K562 (cell line): ENCODE measurements around the gene DUSP28. TPM values are rescaled to one million over a fixed set of nuclear protein-coding genes. Genes with fewer than 3 reads are reported as not detected.

Source experiments
- CBX8 ChIP-seq: fragments of 200-600 bp; sonication (generic); IDR thresholded peaks from 2 replicates; pipeline ENCODE4 v1.6.1; 2012; ENCODE audit warnings: borderline replicate concordance, mixed run types, low read depth, mild to moderate bottlenecking, moderate library complexity, mixed read lengths, low read length, control low read depth, inconsistent platforms; ENCODE audit not compliant: poor library complexity, severe bottlenecking; ENCODE audit errors: extremely low read depth
- ETV1 ChIP-seq: fragments of 450-650 bp; conservative IDR thresholded peaks from 2 replicates; pipeline ENCODE4 v1.6.1; 2016; ENCODE audit warnings: missing genetic modification characterization, control low read depth, low read depth, missing compliant biosample characterization
- MBD1 ChIP-seq: fragments of 250-450 bp; sonication (Bioruptor Pico); IDR thresholded peaks from 2 replicates; pipeline ENCODE4 v1.8.0; 2022; ENCODE audit warnings: inconsistent platforms
- NR3C1 ChIP-seq: sonication (generic); formaldehyde crosslinking; IDR thresholded peaks from 2 replicates; pipeline ENCODE4 v1.8.1; 2022; ENCODE audit warnings: missing genetic modification reagents
- PTBP1 ChIP-seq: fragments of 200-400 bp; formaldehyde crosslinking; IDR thresholded peaks from 2 replicates; pipeline ENCODE4 v1.6.1; 2017; ENCODE audit warnings: low read depth, low read length
- SMARCC2 ChIP-seq: fragments of 450-650 bp; IDR thresholded peaks from 2 replicates; pipeline ENCODE4 v1.6.1; 2017; ENCODE audit warnings: antibody characterized with exemption, moderate library complexity, mild to moderate bottlenecking, low read depth
- TBP ChIP-seq: optimal IDR thresholded peaks from 2 replicates; pipeline ENCODE3; 2011; ENCODE audit warnings: low read depth, low read length, improper control_type of control experiment
- TCF15 ChIP-seq: fragments of 250-450 bp; sonication (Bioruptor Pico); IDR thresholded peaks from 2 replicates; pipeline ENCODE4 v1.8.0; 2022; ENCODE audit warnings: moderate library complexity, mild to moderate bottlenecking, inconsistent platforms
- TCF7 ChIP-seq: sonication (generic); IDR thresholded peaks from 2 replicates; pipeline ENCODE4 v1.6.1; 2016; ENCODE audit warnings: antibody characterized with exemption, borderline replicate concordance
- WHSC1 ChIP-seq: IDR thresholded peaks from one replicate; pipeline ENCODE4 v1.6.1; 2012; ENCODE audit warnings: low read length, control low read depth, inconsistent platforms
- ZNF165 ChIP-seq: fragments of 250-450 bp; sonication (Bioruptor Pico); IDR thresholded peaks from 2 replicates; pipeline ENCODE4 v1.4.0; 2020; ENCODE audit warnings: borderline replicate concordance
- ZNF282 ChIP-seq: sonication (generic); formaldehyde crosslinking; IDR thresholded peaks from 2 replicates; pipeline ENCODE4 v1.8.1; 2023; ENCODE audit warnings: missing genetic modification reagents
- ZNF347 ChIP-seq: fragments of 450-650 bp; formaldehyde crosslinking; IDR thresholded peaks from 2 replicates; pipeline ENCODE4 v1.4.0; 2020; ENCODE audit warnings: low read depth, mild to moderate bottlenecking, moderate library complexity
- ZNF507 ChIP-seq: conservative IDR thresholded peaks from 2 replicates; pipeline ENCODE4 v1.6.1; 2017; ENCODE audit warnings: missing genetic modification characterization, missing compliant biosample characterization
- ZNF695 ChIP-seq: fragments of 450-650 bp; formaldehyde crosslinking; IDR thresholded peaks from 2 replicates; pipeline ENCODE4 v1.4.0; 2020; ENCODE audit warnings: mild to moderate bottlenecking, moderate library complexity
- ZNF707 ChIP-seq: fragments of 250-450 bp; sonication (Bioruptor Pico); conservative IDR thresholded peaks from 2 replicates; pipeline ENCODE4 v1.8.0; 2022; ENCODE audit warnings: inconsistent platforms, mild to moderate bottlenecking, moderate library complexity
- ZNF75A ChIP-seq: fragments of 450-650 bp; formaldehyde crosslinking; IDR thresholded peaks from 2 replicates; pipeline ENCODE4 v1.4.0; 2020; ENCODE audit warnings: mild to moderate bottlenecking
- ZNF778 ChIP-seq: fragments of 450-650 bp; formaldehyde crosslinking; IDR thresholded peaks from 2 replicates; pipeline ENCODE4 v1.4.0; 2020; ENCODE audit warnings: mild to moderate bottlenecking, moderate library complexity
- polyA plus RNA-seq, 8 experiments: library from polyadenylated mRNA; depleted of rRNA in 4 of 8; stranded (reverse) in 5 of 8; unstranded in 3 of 8; fragments of >200 nt; fragmentation: Nextera tagmentation in 2 of 8; fragmentation: Illumina TruSeq in 1 of 8; extraction: Ambion mirVana in 2 of 8; extraction: Trizol in 1 of 8; gene quantifications; 2 replicates each; pipeline versions ENCODE4 v1.2.1 to v1.2.3, GENCODE V29; 2011 to 2014; ENCODE audit warnings: inconsistent platforms in 1 of 8, missing spikeins in 1 of 8
- total RNA-seq, 7 experiments: library from RNA; depleted of rRNA in 6 of 7; stranded (reverse); fragments of >200 nt in 6 of 7; fragmentation: Illumina TruSeq in 2 of 7; extraction: Trizol in 2 of 7; gene quantifications; 2 replicates each; pipeline versions ENCODE4 v1.2.1 to v1.2.3, GENCODE V29; 2011 to 2021; ENCODE audit warnings: low replicate concordance in 1 of 7
- TF ChIP-seq, protein P1 (sequence below): fragments of 200-800 bp; sonication (Bioruptor generic); IDR thresholded peaks from 2 replicates; pipeline ENCODE4 v1.6.1; 2016; ENCODE audit warnings: missing genetic modification characterization, missing compliant biosample characterization
- TF ChIP-seq, protein P2 (sequence below): sonication (generic); formaldehyde crosslinking; IDR thresholded peaks from 2 replicates; pipeline ENCODE4 v1.4.0; 2020; ENCODE audit warnings: mild to moderate bottlenecking, missing genetic modification reagents

Gene DUSP28
- total and polyA plus RNA-seq, 9 of the 15 experiments (the other 6 are each of a cell fraction or from before 2014, with no cell fraction given) = 2.8 to 8.1 (median 4.2) TPM

DNA sequence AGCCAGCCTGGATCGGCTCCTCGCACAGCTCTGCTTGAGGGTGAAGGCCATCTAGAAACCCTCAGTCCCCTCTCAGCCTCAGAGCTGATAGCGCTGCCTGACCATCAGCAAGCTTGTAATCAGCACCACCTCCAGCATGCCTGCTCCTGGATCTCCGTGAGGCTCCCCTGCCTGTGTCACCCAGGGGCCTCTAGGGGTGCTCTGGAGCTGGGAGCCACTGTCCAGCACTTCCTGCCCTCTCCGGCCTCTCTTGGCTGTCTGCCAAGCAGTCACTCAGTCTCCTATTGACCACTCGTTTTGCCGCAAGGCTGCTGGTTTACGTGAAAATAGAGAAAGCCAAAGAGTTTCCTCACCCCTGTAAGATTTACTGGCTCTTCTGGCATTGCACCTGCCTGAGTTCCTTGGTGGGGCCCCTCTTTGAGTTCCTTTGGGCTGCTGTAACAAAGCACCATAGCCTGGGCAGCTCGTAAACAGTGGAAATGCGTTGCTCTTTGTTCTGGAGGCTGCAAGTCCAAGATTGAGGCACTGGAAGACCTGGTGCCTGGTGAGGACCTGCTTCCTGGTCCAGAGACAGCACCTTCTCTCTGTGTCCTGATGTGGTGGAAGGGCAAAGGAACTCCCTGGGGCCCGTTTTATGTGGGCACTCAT is 44.3 kb downstream of the DUSP28 start (continued):
- TF ChIP-seq PTBP1 (no peak), NR3C1 (no peak), TBP (no peak), CBX8 (no peak), ZNF778 (CRISPR knock-in tag) (no peak), WHSC1 (no peak), ZNF347 (CRISPR knock-in tag) (no peak), ZNF165 (CRISPR knock-in tag) (no peak), ZNF695 (CRISPR knock-in tag) (no peak), ZNF282 (no peak), SMARCC2 (no peak), TCF15 (CRISPR knock-in tag) (no peak), ZNF707 (CRISPR knock-in tag) (no peak), MBD1 (no peak), TCF7 (no peak), ZNF507 (no peak), ZNF75A (no peak), ETV1 (tag) (peak; percentile 89)
- TF ChIP-seq, protein P1, sequence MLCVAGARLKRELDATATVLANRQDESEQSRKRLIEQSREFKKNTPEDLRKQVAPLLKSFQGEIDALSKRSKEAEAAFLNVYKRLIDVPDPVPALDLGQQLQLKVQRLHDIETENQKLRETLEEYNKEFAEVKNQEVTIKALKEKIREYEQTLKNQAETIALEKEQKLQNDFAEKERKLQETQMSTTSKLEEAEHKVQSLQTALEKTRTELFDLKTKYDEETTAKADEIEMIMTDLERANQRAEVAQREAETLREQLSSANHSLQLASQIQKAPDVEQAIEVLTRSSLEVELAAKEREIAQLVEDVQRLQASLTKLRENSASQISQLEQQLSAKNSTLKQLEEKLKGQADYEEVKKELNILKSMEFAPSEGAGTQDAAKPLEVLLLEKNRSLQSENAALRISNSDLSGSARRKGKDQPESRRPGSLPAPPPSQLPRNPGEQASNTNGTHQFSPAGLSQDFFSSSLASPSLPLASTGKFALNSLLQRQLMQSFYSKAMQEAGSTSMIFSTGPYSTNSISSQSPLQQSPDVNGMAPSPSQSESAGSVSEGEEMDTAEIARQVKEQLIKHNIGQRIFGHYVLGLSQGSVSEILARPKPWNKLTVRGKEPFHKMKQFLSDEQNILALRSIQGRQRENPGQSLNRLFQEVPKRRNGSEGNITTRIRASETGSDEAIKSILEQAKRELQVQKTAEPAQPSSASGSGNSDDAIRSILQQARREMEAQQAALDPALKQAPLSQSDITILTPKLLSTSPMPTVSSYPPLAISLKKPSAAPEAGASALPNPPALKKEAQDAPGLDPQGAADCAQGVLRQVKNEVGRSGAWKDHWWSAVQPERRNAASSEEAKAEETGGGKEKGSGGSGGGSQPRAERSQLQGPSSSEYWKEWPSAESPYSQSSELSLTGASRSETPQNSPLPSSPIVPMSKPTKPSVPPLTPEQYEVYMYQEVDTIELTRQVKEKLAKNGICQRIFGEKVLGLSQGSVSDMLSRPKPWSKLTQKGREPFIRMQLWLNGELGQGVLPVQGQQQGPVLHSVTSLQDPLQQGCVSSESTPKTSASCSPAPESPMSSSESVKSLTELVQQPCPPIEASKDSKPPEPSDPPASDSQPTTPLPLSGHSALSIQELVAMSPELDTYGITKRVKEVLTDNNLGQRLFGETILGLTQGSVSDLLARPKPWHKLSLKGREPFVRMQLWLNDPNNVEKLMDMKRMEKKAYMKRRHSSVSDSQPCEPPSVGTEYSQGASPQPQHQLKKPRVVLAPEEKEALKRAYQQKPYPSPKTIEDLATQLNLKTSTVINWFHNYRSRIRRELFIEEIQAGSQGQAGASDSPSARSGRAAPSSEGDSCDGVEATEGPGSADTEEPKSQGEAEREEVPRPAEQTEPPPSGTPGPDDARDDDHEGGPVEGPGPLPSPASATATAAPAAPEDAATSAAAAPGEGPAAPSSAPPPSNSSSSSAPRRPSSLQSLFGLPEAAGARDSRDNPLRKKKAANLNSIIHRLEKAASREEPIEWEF (CRISPR knock-in tag) = no peak
- TF ChIP-seq, protein P2, sequence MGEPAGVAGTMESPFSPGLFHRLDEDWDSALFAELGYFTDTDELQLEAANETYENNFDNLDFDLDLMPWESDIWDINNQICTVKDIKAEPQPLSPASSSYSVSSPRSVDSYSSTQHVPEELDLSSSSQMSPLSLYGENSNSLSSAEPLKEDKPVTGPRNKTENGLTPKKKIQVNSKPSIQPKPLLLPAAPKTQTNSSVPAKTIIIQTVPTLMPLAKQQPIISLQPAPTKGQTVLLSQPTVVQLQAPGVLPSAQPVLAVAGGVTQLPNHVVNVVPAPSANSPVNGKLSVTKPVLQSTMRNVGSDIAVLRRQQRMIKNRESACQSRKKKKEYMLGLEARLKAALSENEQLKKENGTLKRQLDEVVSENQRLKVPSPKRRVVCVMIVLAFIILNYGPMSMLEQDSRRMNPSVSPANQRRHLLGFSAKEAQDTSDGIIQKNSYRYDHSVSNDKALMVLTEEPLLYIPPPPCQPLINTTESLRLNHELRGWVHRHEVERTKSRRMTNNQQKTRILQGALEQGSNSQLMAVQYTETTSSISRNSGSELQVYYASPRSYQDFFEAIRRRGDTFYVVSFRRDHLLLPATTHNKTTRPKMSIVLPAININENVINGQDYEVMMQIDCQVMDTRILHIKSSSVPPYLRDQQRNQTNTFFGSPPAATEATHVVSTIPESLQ = no peak
